CD4-positive, alpha-beta T cell (primary cell): ENCODE results near the gene AZU1. TPM values are rescaled to one million over a fixed set of nuclear protein-coding genes. Genes with fewer than 3 reads are reported as not detected.

Experiments used
- ATAC-seq: fragments of 200-7000 bp; cut with Tn5 transposase; one replicate; pipeline ENCODE4 v1.10.0; 2022; ENCODE audit warnings: mild to moderate bottlenecking; ENCODE audit not compliant: poor library complexity
- CTCF ChIA-PET: fragments of 350-600 bp; sonication (Branson Sonifier 250); formaldehyde crosslinking; loops from one replicate; lab custom pipeline; 2021; ENCODE audit warnings: antibody characterized with exemption, inconsistent platforms; lab: Charles Lee
- POLR2A ChIA-PET: fragments of 350-600 bp; sonication (Branson Sonifier 250); formaldehyde crosslinking; loops from one replicate; lab custom pipeline; 2021; ENCODE audit warnings: antibody characterized with exemption, inconsistent platforms; lab: Charles Lee
- DNase-seq, 14 experiments: peaks; one replicate each; pipeline ENCODE4 v3.0.0-alpha.2; 2013 to 2020; ENCODE audit warnings: mixed read lengths in 2 of 14
- H3K27ac ChIP-seq, 2 donors: one replicate each; pipeline versions ENCODE4 v1.5.1 to v1.7.0; 2013; ENCODE audit warnings: low read length in 2 of 2, low read depth in 1 of 2, mild to moderate bottlenecking in 1 of 2
- H3K27me3 ChIP-seq, 2 experiments: 1 replicate in 1 of 2; 2 replicates in 1 of 2; pipeline versions ENCODE4 v1.6.1 to v1.7.0; 2013; ENCODE audit warnings: low read length in 2 of 2, control low read depth in 1 of 2, mild to moderate bottlenecking in 1 of 2, moderate library complexity in 1 of 2; ENCODE audit not compliant: insufficient read depth in 2 of 2, control insufficient read depth in 1 of 2
- H3K36me3 ChIP-seq: one replicate; pipeline ENCODE4 v1.6.1; 2013; ENCODE audit warnings: low read length, control low read depth; ENCODE audit not compliant: insufficient read depth
- H3K4me1 ChIP-seq: one replicate; pipeline ENCODE4 v1.6.1; 2013; ENCODE audit warnings: low read length, control low read depth; ENCODE audit not compliant: insufficient read depth
- H3K4me3 ChIP-seq: one replicate; pipeline ENCODE4 v1.5.1; 2013; ENCODE audit warnings: mild to moderate bottlenecking, low read length, moderate library complexity
- H3K9me3 ChIP-seq, 2 experiments: 1 replicate in 1 of 2; 2 replicates in 1 of 2; pipeline versions ENCODE4 v1.6.1 to v1.7.0; 2013; ENCODE audit warnings: low read length in 2 of 2, mild to moderate bottlenecking in 2 of 2, control low read depth in 1 of 2, moderate library complexity in 1 of 2; ENCODE audit not compliant: control insufficient read depth in 1 of 2, insufficient read depth in 1 of 2
- H3K27ac Mint-ChIP-seq: one replicate; pipeline ENCODE4 v1.8.0; 2020; ENCODE audit warnings: mixed read lengths
- H3K27me3 Mint-ChIP-seq: one replicate; pipeline ENCODE4 v1.8.0; 2021; ENCODE audit warnings: mixed read lengths
- H3K36me3 Mint-ChIP-seq: one replicate; pipeline ENCODE4 v1.8.0; 2021; ENCODE audit warnings: low read depth, mixed read lengths
- H3K4me1 Mint-ChIP-seq: one replicate; pipeline ENCODE4 v1.8.0; 2021; ENCODE audit warnings: low read depth, mixed read lengths
- H3K4me3 Mint-ChIP-seq: one replicate; pipeline ENCODE4 v1.8.0; 2020; ENCODE audit warnings: mild to moderate bottlenecking, mixed read lengths
- H3K9me3 Mint-ChIP-seq: one replicate; pipeline ENCODE4 v1.8.0; 2020; ENCODE audit warnings: mixed read lengths
- intact Hi-C, 2 experiments: fragments of 100-400 bp; cut with DNase I in 1 of 2; cut with micrococcal nuclease in 1 of 2; formaldehyde crosslinking; loops; one replicate each; pipeline versions ENCODE4 v1.15.1 to v1.9.0; 2023 to 2025; cut with DNase I, micrococcal nuclease
- total RNA-seq, 174 experiments: library from RNA in 2 of 174; stranded (reverse) in 2 of 174; gene quantifications; one replicate each; pipeline ENCODE4 v1.2.3 and lab custom pipeline; 2021 to 2026
- TF ChIP-seq, protein P1 (sequence below): fragments of 200-600 bp; IDR thresholded peaks from one replicate; pipeline ENCODE4 v1.8.0; 2022; ENCODE audit warnings: antibody characterized with exemption, mild to moderate bottlenecking

The AZU1 gene
- total RNA-seq, 2 experiments from 2014 or later = 0.47 to 0.49 TPM

DNA sequence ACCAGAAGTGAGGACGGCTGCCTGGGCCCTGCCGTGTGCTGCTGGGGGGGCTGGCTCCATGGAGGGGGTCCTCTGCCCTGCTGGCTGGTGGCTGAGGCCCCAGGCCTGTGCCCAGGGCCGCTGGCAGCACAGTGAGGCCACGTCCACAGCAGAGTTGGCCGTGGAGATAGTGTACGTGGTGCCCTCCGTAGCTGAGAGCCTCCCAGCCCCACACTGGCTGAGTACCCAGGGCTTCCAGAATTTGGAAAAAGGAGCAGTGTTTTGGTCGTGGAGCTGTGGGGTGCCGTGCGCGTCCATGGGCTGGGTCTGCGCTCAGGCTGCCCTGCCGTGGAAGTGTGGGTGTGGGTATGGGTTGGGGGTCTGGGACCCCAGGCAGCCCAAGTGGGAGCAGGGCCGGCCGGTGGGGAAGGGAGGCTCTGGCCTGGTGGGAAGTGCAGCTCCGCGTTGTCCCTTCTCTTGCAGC lies 24.5 kb upstream of the AZU1 start:
- ATAC-seq = no peak
- DNase-seq = peak in 1 of 14 experiments; percentile 28
- Histone ChIP-seq H3K27ac (no peak overlapping the region), H3K4me3 (no peak overlapping the region), H3K36me3 (peaks cover 81% of the 10 kb centered on the region), H3K27me3 (no peaks in the 10 kb centered on the region), H3K9me3 (no peaks in the 10 kb centered on the region), H3K4me1 (peaks cover 68% of the 10 kb centered on the region)
- no peaks in the 10 kb centered on the region for H3K27me3 Mint-ChIP-seq
- H3K4me3 Mint-ChIP-seq = no peak overlapping the region
- peak overlapping the region; percentile 49 for H3K27ac Mint-ChIP-seq
- ChIA-PET CTCF (interaction anchor here (0.6 to 0.7 kb wide), 2 partner anchors 61 to 216 kb away, joined by 3 to 4 read pairs; no protein-coding TSS in a partner anchor), POLR2A (no interaction called here)
- intact Hi-C loops = no loop called here
- TF ChIP-seq, protein P1, sequence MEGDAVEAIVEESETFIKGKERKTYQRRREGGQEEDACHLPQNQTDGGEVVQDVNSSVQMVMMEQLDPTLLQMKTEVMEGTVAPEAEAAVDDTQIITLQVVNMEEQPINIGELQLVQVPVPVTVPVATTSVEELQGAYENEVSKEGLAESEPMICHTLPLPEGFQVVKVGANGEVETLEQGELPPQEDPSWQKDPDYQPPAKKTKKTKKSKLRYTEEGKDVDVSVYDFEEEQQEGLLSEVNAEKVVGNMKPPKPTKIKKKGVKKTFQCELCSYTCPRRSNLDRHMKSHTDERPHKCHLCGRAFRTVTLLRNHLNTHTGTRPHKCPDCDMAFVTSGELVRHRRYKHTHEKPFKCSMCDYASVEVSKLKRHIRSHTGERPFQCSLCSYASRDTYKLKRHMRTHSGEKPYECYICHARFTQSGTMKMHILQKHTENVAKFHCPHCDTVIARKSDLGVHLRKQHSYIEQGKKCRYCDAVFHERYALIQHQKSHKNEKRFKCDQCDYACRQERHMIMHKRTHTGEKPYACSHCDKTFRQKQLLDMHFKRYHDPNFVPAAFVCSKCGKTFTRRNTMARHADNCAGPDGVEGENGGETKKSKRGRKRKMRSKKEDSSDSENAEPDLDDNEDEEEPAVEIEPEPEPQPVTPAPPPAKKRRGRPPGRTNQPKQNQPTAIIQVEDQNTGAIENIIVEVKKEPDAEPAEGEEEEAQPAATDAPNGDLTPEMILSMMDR = no peak
- H3K36me3 Mint-ChIP-seq = peaks cover 64% of the 10 kb centered on the region
- no peaks in the 10 kb centered on the region for H3K9me3 Mint-ChIP-seq
- peaks cover 55% of the 10 kb centered on the region for H3K4me1 Mint-ChIP-seq

DNA sequence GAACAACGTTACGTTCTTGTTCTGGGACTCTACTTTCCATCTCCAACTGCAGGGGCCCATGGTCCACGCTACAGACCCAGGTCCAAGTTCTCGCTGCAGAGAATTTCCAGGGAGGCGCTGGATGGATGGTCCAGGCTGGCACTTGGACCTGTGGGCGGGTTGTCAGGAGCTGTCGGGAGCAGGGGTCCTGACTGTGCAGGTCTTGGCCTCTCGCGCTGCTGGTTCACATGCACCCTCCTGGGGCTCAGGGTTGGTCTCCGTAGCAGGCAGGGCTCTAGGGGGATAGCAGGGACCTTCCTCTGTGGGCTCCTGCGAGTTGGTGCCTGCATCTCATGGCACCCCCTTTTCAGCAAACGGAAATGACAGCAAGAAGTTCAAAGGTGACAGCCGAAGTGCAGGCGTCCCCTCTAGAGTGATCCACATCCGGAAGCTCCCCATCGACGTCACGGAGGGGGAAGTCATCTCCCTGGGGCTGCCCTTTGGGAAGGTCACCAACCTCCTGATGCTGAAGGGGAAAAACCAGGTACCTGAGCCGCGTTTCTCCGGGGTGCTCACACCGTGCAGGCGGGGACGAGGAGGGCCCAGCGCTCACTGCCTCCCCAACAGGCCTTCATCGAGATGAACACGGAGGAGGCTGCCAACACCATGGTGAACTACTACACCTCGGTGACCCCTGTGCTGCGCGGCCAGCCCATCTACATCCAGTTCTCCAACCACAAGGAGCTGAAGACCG lies 23.8 kb upstream of the AZU1 start:
- Histone ChIP-seq H3K4me3 (no peak overlapping the region), H3K36me3 (peaks cover 83% of the 10 kb centered on the region), H3K27me3 (no peaks in the 10 kb centered on the region), H3K9me3 (no peaks in the 10 kb centered on the region), H3K4me1 (peaks cover 61% of the 10 kb centered on the region), H3K27ac (no peak overlapping the region)
- no peak for ATAC-seq
- Mint-ChIP-seq H3K36me3 (peaks cover 59% of the 10 kb centered on the region), H3K9me3 (no peaks in the 10 kb centered on the region), H3K27me3 (no peaks in the 10 kb centered on the region), H3K27ac (peak overlapping the region; percentile 49), H3K4me3 (no peak overlapping the region), H3K4me1 (peaks cover 53% of the 10 kb centered on the region)
- intact Hi-C loops = no loop called here
- TF ChIP-seq, protein P1 = no peak
- CTCF ChIA-PET = interaction anchor here (0.6 to 0.7 kb wide), 2 partner anchors 60 to 217 kb away, joined by 3 to 4 read pairs; no protein-coding TSS in a partner anchor
- POLR2A ChIA-PET = no interaction called here
- DNase-seq = no peak

DNA sequence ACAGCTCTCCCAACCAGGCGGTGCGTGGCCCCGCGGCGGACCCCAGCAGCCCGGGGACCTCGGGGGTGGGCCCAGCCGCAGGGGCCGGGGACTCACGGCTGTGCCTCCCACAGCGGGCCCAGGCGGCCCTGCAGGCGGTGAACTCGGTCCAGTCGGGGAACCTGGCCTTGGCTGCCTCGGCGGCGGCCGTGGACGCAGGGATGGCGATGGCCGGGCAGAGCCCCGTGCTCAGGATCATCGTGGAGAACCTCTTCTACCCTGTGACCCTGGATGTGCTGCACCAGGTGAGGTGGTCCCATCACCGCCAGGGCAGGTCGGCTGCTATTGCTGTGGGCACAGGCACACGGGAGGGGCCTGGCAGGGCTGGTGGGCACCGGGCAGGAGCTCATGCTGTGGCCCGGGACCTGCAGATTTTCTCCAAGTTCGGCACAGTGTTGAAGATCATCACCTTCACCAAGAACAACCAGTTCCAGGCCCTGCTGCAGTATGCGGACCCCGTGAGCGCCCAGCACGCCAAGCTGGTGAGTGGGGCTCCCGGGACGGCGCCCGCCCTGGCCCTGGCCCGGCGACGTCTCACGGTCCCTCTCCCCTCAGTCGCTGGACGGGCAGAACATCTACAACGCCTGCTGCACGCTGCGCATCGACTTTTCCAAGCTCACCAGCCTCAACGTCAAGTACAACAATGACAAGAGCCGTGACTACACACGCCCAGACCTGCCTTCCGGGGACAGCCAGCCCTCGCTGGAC lies 23.0 kb upstream of the AZU1 start:
- intact Hi-C loops = no loop called here
- Histone ChIP-seq H3K4me3 (no peak overlapping the region), H3K9me3 (no peaks in the 10 kb centered on the region), H3K27ac (no peak overlapping the region), H3K4me1 (peaks cover 53% of the 10 kb centered on the region), H3K27me3 (no peaks in the 10 kb centered on the region), H3K36me3 (peaks cover 83% of the 10 kb centered on the region)
- Mint-ChIP-seq H3K4me3 (no peak overlapping the region), H3K9me3 (no peaks in the 10 kb centered on the region), H3K27ac (peak overlapping the region; percentile 55), H3K27me3 (no peaks in the 10 kb centered on the region), H3K36me3 (peaks cover 56% of the 10 kb centered on the region), H3K4me1 (peaks cover 46% of the 10 kb centered on the region)
- POLR2A ChIA-PET = no interaction called here
- TF ChIP-seq, protein P1 = no peak
- no peak for DNase-seq
- CTCF ChIA-PET = no interaction called here
- no peak for ATAC-seq
